22Rv1 (cell line): Measurements from ENCODE around the gene KIAA0513.

ENCODE experiments used
- H3K27ac ChIP-seq: fragments of 450-650 bp; 2 replicates; pipeline ENCODE4 v1.5.1; 2017
- ZFX ChIP-seq: fragments of 450-650 bp; IDR thresholded peaks from 2 replicates; pipeline ENCODE4 v1.6.1; 2017; ENCODE audit warnings: antibody characterized with exemption, borderline replicate concordance
- TF ChIP-seq, protein P1 (sequence below): fragments of 450-650 bp; IDR thresholded peaks from 2 replicates; pipeline ENCODE4 v1.5.1; 2017; ENCODE audit warnings: mild to moderate bottlenecking

Gene KIAA0513

GRCh38 chr16:84999857-85000480 is 27.6 kb upstream of the KIAA0513 start:
- H3K27ac ChIP-seq, result peak overlapping the region; percentile 73
- TF ChIP-seq, protein P1, sequence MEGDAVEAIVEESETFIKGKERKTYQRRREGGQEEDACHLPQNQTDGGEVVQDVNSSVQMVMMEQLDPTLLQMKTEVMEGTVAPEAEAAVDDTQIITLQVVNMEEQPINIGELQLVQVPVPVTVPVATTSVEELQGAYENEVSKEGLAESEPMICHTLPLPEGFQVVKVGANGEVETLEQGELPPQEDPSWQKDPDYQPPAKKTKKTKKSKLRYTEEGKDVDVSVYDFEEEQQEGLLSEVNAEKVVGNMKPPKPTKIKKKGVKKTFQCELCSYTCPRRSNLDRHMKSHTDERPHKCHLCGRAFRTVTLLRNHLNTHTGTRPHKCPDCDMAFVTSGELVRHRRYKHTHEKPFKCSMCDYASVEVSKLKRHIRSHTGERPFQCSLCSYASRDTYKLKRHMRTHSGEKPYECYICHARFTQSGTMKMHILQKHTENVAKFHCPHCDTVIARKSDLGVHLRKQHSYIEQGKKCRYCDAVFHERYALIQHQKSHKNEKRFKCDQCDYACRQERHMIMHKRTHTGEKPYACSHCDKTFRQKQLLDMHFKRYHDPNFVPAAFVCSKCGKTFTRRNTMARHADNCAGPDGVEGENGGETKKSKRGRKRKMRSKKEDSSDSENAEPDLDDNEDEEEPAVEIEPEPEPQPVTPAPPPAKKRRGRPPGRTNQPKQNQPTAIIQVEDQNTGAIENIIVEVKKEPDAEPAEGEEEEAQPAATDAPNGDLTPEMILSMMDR, result no peak
- TF ChIP-seq ZFX, result no peak

DNA sequence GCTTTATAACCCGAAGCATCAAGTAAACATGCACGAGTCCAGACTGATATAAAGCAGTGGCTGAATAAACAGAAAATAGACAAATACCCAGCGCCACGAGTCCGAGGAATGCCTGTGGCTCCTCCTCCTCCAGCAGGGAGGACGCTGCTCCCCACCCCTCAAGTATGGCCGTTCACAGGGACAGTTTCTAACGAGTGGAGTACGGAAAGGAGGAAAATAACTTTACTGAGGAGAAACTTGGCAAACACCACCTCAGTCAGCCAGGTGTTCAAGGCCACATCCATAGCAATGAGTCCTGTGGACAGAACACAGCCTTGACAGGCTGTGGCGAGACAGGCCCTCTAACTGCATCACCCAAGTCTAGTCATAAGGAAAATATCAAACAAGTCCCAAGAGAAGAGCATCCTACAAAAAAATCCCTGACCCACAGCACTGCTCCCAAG is 25.5 kb upstream of the KIAA0513 start:
- no peak overlapping the region for H3K27ac ChIP-seq
- TF ChIP-seq, protein P1, result no peak
- TF ChIP-seq ZFX, result no peak

- no peak overlapping the region for H3K27ac ChIP-seq
- TF ChIP-seq, protein P1, result no peak
- no peak for TF ChIP-seq ZFX
Observed at GRCh38 chr16:85002608-85003007, 25.0 kb upstream of the KIAA0513 start.

- no peak overlapping the region for H3K27ac ChIP-seq
- TF ChIP-seq, protein P1, result no peak
- TF ChIP-seq ZFX, result no peak
Observed at GRCh38 chr16:85003076-85003475, 24.5 kb upstream of the KIAA0513 start.

DNA sequence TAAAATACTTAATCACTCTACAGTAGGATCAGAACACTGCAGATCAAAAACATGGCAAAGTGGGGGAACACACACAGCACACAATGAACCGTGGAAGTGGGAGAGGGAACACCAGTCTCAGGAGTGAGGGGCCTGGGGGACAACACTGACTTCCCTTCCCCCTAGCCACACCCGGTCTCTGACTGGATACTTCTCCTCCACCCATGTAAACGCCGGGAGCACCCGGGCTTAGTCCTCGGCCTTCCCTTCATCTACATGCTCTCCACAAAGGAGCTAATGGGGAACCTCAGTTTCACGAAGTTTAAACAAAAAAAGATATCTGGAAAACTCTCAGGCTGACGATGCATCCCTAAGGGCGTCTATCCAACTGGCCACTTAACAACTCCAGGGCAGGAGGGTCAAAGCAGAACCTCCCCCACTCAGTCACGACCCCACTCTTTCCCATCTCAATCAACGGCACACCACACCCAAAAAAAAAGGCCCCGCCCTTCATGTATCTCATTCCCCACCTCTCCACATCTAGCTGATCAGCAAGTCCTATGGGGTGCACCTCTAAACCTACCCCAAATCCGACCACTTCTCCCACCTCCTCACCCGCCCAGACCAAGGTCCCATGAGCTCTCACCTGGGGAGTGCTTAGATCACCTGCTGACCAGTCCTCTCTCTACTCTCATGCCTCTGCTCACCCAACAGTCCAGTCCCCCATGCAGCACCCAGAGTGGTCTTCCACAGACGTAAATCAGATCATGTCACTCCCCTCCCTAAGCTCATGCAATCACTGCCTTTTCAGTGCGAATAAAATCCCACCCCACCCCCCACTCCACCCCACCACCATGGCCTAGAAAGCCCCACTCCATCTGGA is 23.6 kb upstream of the KIAA0513 start:
- no peak for TF ChIP-seq ZFX
- TF ChIP-seq, protein P1, result no peak
- H3K27ac ChIP-seq, result no peak overlapping the region

DNA sequence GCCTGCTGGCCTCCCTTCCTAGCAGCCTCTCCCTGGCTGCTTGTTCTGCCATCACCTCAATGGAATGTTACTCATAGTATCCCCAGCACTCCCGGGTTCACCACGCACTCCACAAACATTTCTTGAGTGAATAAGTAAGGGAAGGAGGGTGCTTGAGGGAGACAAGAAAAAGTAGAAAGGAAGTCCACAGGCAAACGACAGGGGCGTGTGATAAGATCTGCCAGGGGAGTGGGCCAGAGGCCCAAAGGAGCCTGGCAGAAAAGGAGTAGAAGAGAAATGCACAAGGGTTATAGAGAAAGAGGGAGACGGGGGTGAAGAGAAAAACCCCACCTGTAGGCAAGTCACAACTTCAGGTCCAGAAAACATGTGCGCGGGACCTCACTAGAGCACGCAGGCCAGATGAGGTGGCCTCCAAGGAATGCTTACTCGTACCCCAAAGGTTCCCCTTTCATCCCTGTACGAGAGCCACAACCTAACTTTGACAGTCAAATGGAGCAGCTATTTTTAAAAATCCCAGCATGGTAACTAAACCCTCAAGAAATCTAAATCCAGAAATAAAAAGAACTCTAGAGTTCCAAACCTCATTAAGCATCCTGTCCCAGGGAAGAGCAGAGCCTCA is 22.9 kb upstream of the KIAA0513 start:
- TF ChIP-seq ZFX, result no peak
- TF ChIP-seq, protein P1, result no peak
- H3K27ac ChIP-seq, result no peak overlapping the region
